H9 (cell line): Measurements from ENCODE around the gene SMCHD1. TPM values are rescaled to one million over a fixed set of nuclear protein-coding genes. Genes with fewer than 3 reads are reported as not detected.

Experiments
- DNase-seq: peaks from one replicate; pipeline ENCODE4 v3.0.0-alpha.2; 2017
- H2AFZ ChIP-seq: one replicate; pipeline ENCODE4 v1.6.1; 2013; ENCODE audit warnings: mild to moderate bottlenecking, low read length, control low read depth, moderate library complexity
- H2AK5ac ChIP-seq: 2 replicates; pipeline ENCODE4 v1.6.1; 2013; ENCODE audit warnings: low read length, control low read depth, mixed read lengths; ENCODE audit not compliant: insufficient read length
- H2BK120ac ChIP-seq: one replicate; pipeline ENCODE4 v1.6.1; 2013; ENCODE audit warnings: low read depth, mild to moderate bottlenecking, low read length, control low read depth, inconsistent platforms; ENCODE audit not compliant: poor library complexity, severe bottlenecking
- H2BK12ac ChIP-seq: 2 replicates; pipeline ENCODE4 v1.6.1; 2013; ENCODE audit warnings: low read length, control low read depth, mixed read lengths, low read depth; ENCODE audit not compliant: insufficient read length
- H2BK15ac ChIP-seq: 2 replicates; pipeline ENCODE4 v1.6.1; 2013; ENCODE audit warnings: low read depth, low read length, control low read depth
- H2BK20ac ChIP-seq: one replicate; pipeline ENCODE4 v1.6.1; 2013; ENCODE audit warnings: low read depth, mild to moderate bottlenecking, low read length, control low read depth, inconsistent platforms; ENCODE audit not compliant: poor library complexity, severe bottlenecking
- H2BK5ac ChIP-seq: 2 replicates; pipeline ENCODE4 v1.6.1; 2013; ENCODE audit warnings: low read length, control low read depth, mixed read lengths; ENCODE audit not compliant: insufficient read length
- H3K14ac ChIP-seq: 2 replicates; pipeline ENCODE4 v1.6.1; 2013; ENCODE audit warnings: low read length, control low read depth; ENCODE audit not compliant: insufficient read depth
- H3K18ac ChIP-seq: 2 replicates; pipeline ENCODE4 v1.6.1; 2013; ENCODE audit warnings: low read depth, mild to moderate bottlenecking, mixed read lengths, low read length, control low read depth; ENCODE audit not compliant: insufficient read length
- H3K23ac ChIP-seq: 2 replicates; pipeline ENCODE4 v1.6.1; 2013; ENCODE audit warnings: low read length, control low read depth, mixed read lengths, low read depth; ENCODE audit not compliant: insufficient read length
- H3K23me2 ChIP-seq: 2 replicates; pipeline ENCODE4 v1.6.1; 2013; ENCODE audit warnings: low read depth, mild to moderate bottlenecking, mixed read lengths, low read length, control low read depth; ENCODE audit not compliant: insufficient read length, poor library complexity, severe bottlenecking
- H3K27ac ChIP-seq: 2 replicates; pipeline ENCODE4 v1.5.1; 2013; ENCODE audit warnings: low read length, control low read depth, mixed read lengths, low read depth; ENCODE audit not compliant: insufficient read length
- H3K27me3 ChIP-seq: 2 replicates; pipeline ENCODE4 v1.6.1; 2013; ENCODE audit warnings: low read length, control low read depth, inconsistent platforms; ENCODE audit not compliant: insufficient read depth
- H3K4ac ChIP-seq: 2 replicates; pipeline ENCODE4 v1.6.1; 2013; ENCODE audit warnings: low read depth, mild to moderate bottlenecking, control low read depth, inconsistent platforms, low read length, moderate library complexity
- H3K4me1 ChIP-seq: 2 replicates; pipeline ENCODE4 v1.6.1; 2013; ENCODE audit warnings: low read length, control low read depth, inconsistent platforms; ENCODE audit not compliant: insufficient read depth
- H3K4me2 ChIP-seq: 2 replicates; pipeline ENCODE4 v1.6.1; 2013; ENCODE audit warnings: low read length, control low read depth, mixed read lengths; ENCODE audit not compliant: insufficient read length, insufficient read depth
- H3K56ac ChIP-seq: 2 replicates; pipeline ENCODE4 v1.6.1; 2013; ENCODE audit warnings: low read depth, mild to moderate bottlenecking, mixed read lengths, low read length, control low read depth; ENCODE audit not compliant: insufficient read length
- H3K79me1 ChIP-seq: 2 replicates; pipeline ENCODE4 v1.6.1; 2013; ENCODE audit warnings: low read depth, mild to moderate bottlenecking, moderate library complexity, low read length, control low read depth, inconsistent platforms; ENCODE audit not compliant: insufficient read depth, poor library complexity, severe bottlenecking
- H3K79me2 ChIP-seq: 2 replicates; pipeline ENCODE4 v1.6.1; 2013; ENCODE audit warnings: low read length, control low read depth, inconsistent platforms; ENCODE audit not compliant: insufficient read depth
- H3K9ac ChIP-seq: 2 replicates; pipeline ENCODE4 v1.6.1; 2013; ENCODE audit warnings: low read length, control low read depth, mixed read lengths; ENCODE audit not compliant: insufficient read length; ENCODE audit errors: extremely low read depth
- H3K9me3 ChIP-seq: one replicate; pipeline ENCODE4 v1.6.1; 2013; ENCODE audit warnings: low read depth, low read length, inconsistent platforms; ENCODE audit not compliant: control insufficient read depth
- H3T11ph ChIP-seq: one replicate; pipeline ENCODE4 v1.6.1; 2013; ENCODE audit warnings: mild to moderate bottlenecking, low read length, control low read depth, inconsistent platforms
- H4K20me1 ChIP-seq: one replicate; pipeline ENCODE4 v1.6.1; 2013; ENCODE audit not compliant: control insufficient read depth, insufficient read length, insufficient read depth
- H4K5ac ChIP-seq: 2 replicates; pipeline ENCODE4 v1.6.1; 2013; ENCODE audit warnings: low read depth, mild to moderate bottlenecking, mixed read lengths, low read length, control low read depth; ENCODE audit not compliant: insufficient read length
- H4K8ac ChIP-seq: replicated peaks from 2 replicates; pipeline ENCODE4 v1.6.1; 2013; ENCODE audit warnings: low read length, control low read depth, mixed read lengths, low read depth; ENCODE audit not compliant: insufficient read length
- H4K91ac ChIP-seq: 2 replicates; pipeline ENCODE4 v1.6.1; 2013; ENCODE audit warnings: low read depth, mild to moderate bottlenecking, moderate library complexity, mixed read lengths, low read length, control low read depth; ENCODE audit not compliant: insufficient read length
- H3K27ac Mint-ChIP-seq, 3 experiments: 2 replicates in 2 of 3; 3 replicates in 1 of 3; pipeline ENCODE4 v1.8.0; 2020 to 2021; ENCODE audit warnings: mixed read lengths in 3 of 3, mild to moderate bottlenecking in 1 of 3, moderate library complexity in 1 of 3
- H3K27me3 Mint-ChIP-seq: 2 replicates; pipeline ENCODE4 v1.8.0; 2021; ENCODE audit warnings: low read depth, mild to moderate bottlenecking, moderate library complexity, mixed read lengths
- H3K36me3 Mint-ChIP-seq, 3 experiments: 2 replicates in 2 of 3; 3 replicates in 1 of 3; pipeline ENCODE4 v1.8.0; 2020 to 2021; ENCODE audit warnings: low read depth in 3 of 3, mixed read lengths in 3 of 3; ENCODE audit not compliant: insufficient read depth in 1 of 3
- H3K4me1 Mint-ChIP-seq, 2 experiments: 2 replicates each; pipeline ENCODE4 v1.8.0; 2020; ENCODE audit warnings: mixed read lengths in 2 of 2
- H3K4me3 Mint-ChIP-seq, 2 experiments: 2 replicates in 1 of 2; 3 replicates in 1 of 2; pipeline ENCODE4 v1.8.0; 2020 to 2021; ENCODE audit warnings: mild to moderate bottlenecking in 2 of 2, mixed read lengths in 2 of 2, moderate library complexity in 1 of 2
- H3K9me3 Mint-ChIP-seq, 2 experiments: 2 replicates in 1 of 2; 3 replicates in 1 of 2; pipeline ENCODE4 v1.8.0; 2020; ENCODE audit warnings: mild to moderate bottlenecking in 2 of 2, mixed read lengths in 2 of 2, moderate library complexity in 1 of 2
- CTCF ChIP-seq: fragments of 200-600 bp; sonication (generic); conservative IDR thresholded peaks from 3 replicates; pipeline ENCODE4 v1.8.0; 2021; ENCODE audit warnings: antibody characterized with exemption, mild to moderate bottlenecking
- WGBS: extraction: QIAGEN DNeasy Blood & Tissue Kit; methylation state at CpG from one replicate; pipeline ENCODE4 v1.1.7; 2013; ENCODE audit warnings: missing lambda C conversion rate, low lambda C conversion rate, mixed read lengths; ENCODE audit not compliant: insufficient read length; ENCODE audit errors: extremely low coverage; 5-methylcytosine and 5-hydroxymethylcytosine counted together
- total RNA-seq: library from RNA; stranded (reverse); gene quantifications from 2 replicates; pipeline ENCODE4 v1.2.1, GENCODE V29; 2021

Gene SMCHD1
- total RNA-seq, 1 experiment from 2014 or later, result 53.5 TPM

DNA sequence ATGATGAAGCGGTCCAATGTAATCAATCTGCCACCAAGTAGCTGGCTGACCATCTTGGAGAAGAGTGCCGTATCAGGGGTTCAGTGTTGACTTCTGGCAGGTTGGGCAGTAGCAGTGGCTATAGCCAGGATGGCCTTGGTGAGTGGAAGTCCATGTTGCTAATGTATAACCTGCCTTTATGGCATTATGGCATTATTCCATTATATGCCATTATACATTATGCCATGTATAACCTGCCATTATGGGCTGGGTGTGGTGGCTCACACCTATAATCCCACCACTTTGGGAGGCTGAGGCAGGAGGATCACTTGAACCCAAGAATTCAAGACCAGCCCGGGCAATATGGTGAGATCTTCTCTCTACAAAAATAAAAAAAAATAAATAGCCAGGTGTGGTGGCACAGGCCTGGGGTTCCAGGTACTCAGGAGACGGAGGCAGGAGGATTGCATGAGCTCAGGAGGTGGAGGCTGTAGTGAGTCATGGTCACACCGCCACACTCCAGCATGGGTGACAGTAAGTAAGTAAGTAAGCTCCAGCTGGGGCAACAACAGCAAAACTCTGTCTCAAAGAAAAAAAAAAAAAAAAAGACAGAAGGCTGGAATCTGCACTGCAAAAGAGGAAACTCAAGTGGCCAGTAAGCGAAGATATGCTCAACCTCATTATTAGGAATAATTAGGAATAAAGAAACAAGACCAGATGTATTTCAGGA is 166.8 kb downstream of the SMCHD1 start:
- no peak overlapping the region for H2AFZ ChIP-seq
- H3K18ac ChIP-seq, result no peak overlapping the region
- no peak overlapping the region for H3K4me2 ChIP-seq
- no peaks in the 10 kb centered on the region for H3K79me2 ChIP-seq
- no peaks in the 10 kb centered on the region for H3K23me2 ChIP-seq
- H2BK15ac ChIP-seq, result no peak overlapping the region
- H3K56ac ChIP-seq, result no peak overlapping the region
- no peak overlapping the region for H3K14ac ChIP-seq
- H3K23ac ChIP-seq, result no peak overlapping the region
- no peak overlapping the region for H2BK12ac ChIP-seq
- no peak overlapping the region for H3K27ac Mint-ChIP-seq
- H2AK5ac ChIP-seq, result no peak overlapping the region
- H3K27ac ChIP-seq, result no peak overlapping the region
- no peaks in the 10 kb centered on the region for H3K9me3 ChIP-seq
- no peak for TF ChIP-seq CTCF
- H3K4me1 Mint-ChIP-seq, result peaks cover 6 to 8% of the 10 kb centered on the region in 2 experiments
- no peak overlapping the region for H2BK5ac ChIP-seq
- H3K4me3 Mint-ChIP-seq, result 0 out of 5 replicates have a peak overlapping the region, but pooled peaks of 1 of the 2 experiments have one; percentile 17
- H3K27me3 ChIP-seq, result no peaks in the 10 kb centered on the region
- H2BK120ac ChIP-seq, result no peak overlapping the region
- H3K4ac ChIP-seq, result no peak overlapping the region
- H2BK20ac ChIP-seq, result no peak overlapping the region
- no peak for DNase-seq
- no peaks in the 10 kb centered on the region for H3K4me1 ChIP-seq
- H4K91ac ChIP-seq, result no peak overlapping the region
- no peaks in the 10 kb centered on the region; the same call in 1 of the 2 replicates for H3K27me3 Mint-ChIP-seq
- H4K5ac ChIP-seq, result no peak overlapping the region
- WGBS, result no CpG with 5 or more reads among the region's 6 CpGs
- no peak overlapping the region for H3K9ac ChIP-seq
- H3K36me3 Mint-ChIP-seq, result peaks cover 0 to 10% (median 0%) of the 10 kb centered on the region in 3 experiments; a peak in 3 of 7 replicates
- no peaks in the 10 kb centered on the region for H4K20me1 ChIP-seq
- no peak overlapping the region for H3T11ph ChIP-seq
- H4K8ac ChIP-seq, result no peak overlapping the region
- H3K9me3 Mint-ChIP-seq, result peaks cover 6 to 15% of the 10 kb centered on the region in 2 experiments
- no peaks in the 10 kb centered on the region for H3K79me1 ChIP-seq
